Kidney epithelial cell (primary cell): ENCODE results near the gene PTP4A2. TPM values are rescaled to one million over a fixed set of nuclear protein-coding genes. Genes with fewer than 3 reads are reported as not detected.

Source experiments
- DNase-seq: peaks from one replicate; pipeline ENCODE4 v3.0.0-alpha.2; 2010; ENCODE audit warnings: low read depth
- H3K27me3 ChIP-seq: 2 replicates; pipeline ENCODE4 v1.6.0; 2011; ENCODE audit warnings: low read length; ENCODE audit not compliant: control insufficient read depth, insufficient read depth
- H3K36me3 ChIP-seq: 2 replicates; pipeline ENCODE4 v1.5.1; 2011; ENCODE audit warnings: low read length; ENCODE audit not compliant: control insufficient read depth, insufficient read depth
- H3K4me3 ChIP-seq: 2 replicates; pipeline ENCODE4 v1.5.1; 2011; ENCODE audit warnings: low read depth, mild to moderate bottlenecking, control low read depth, low read length
- total RNA-seq: library from RNA; depleted of rRNA; stranded (reverse); fragments of >200 nt; gene quantifications from 2 replicates; pipeline ENCODE4 v1.2.3, GENCODE V29; 2015
- TF ChIP-seq, protein P1 (sequence below): IDR thresholded peaks from 2 replicates; pipeline ENCODE4 v1.5.1; 2011; ENCODE audit warnings: mild to moderate bottlenecking, moderate library complexity, low read length, control low read depth, inconsistent platforms; ENCODE audit not compliant: insufficient read depth, poor library complexity, severe bottlenecking

Gene PTP4A2
- total RNA-seq, 1 donor from 2014 or later: 346 TPM

DNA sequence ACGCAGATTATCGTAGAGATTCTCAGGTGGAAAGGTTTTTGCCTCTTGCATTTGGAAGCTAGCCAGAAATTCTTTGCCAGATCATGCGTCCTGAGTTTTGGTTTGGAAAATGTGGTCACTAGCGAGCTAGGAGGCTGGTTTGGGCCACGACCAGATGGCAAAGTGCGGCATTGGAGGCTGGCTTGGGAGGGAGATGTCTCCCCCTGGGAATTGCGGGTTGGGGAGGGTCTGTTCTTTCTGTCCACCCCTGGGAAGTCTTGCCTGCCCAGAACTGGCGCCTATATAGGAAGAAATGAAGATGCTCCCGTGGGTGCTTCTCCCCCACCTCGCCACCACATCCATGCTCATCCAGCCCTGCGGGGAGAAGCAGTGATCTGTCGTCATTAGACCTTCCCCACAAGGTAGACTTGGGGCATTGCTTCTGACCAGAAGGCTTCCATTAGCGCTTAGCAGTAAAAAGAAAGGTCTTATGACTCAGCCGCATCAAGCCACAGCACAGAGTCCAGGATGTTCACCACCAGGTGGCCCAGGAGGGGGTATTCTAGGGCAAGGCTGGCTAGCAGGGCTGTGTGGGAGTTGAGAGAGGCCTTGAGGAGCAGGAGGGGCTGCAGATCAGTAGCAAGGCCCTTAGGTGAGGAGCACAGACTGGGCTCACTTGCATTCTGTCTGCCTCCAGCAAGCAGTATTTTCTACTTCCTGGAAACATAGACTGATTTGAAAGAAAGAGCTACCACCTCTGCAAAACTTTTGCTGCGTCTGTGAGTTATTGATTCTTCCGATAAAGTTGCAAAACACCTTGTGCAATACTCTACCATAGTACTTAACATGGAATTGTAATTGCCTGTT, 1.5 kb upstream of the PTP4A2 start:
- peak; percentile 82 for DNase-seq
- H3K36me3 ChIP-seq: no peaks in the 10 kb centered on the region
- H3K4me3 ChIP-seq: no peak overlapping the region
- no peaks in the 10 kb centered on the region for H3K27me3 ChIP-seq
- TF ChIP-seq, protein P1, sequence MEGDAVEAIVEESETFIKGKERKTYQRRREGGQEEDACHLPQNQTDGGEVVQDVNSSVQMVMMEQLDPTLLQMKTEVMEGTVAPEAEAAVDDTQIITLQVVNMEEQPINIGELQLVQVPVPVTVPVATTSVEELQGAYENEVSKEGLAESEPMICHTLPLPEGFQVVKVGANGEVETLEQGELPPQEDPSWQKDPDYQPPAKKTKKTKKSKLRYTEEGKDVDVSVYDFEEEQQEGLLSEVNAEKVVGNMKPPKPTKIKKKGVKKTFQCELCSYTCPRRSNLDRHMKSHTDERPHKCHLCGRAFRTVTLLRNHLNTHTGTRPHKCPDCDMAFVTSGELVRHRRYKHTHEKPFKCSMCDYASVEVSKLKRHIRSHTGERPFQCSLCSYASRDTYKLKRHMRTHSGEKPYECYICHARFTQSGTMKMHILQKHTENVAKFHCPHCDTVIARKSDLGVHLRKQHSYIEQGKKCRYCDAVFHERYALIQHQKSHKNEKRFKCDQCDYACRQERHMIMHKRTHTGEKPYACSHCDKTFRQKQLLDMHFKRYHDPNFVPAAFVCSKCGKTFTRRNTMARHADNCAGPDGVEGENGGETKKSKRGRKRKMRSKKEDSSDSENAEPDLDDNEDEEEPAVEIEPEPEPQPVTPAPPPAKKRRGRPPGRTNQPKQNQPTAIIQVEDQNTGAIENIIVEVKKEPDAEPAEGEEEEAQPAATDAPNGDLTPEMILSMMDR: peak; percentile 79

DNA sequence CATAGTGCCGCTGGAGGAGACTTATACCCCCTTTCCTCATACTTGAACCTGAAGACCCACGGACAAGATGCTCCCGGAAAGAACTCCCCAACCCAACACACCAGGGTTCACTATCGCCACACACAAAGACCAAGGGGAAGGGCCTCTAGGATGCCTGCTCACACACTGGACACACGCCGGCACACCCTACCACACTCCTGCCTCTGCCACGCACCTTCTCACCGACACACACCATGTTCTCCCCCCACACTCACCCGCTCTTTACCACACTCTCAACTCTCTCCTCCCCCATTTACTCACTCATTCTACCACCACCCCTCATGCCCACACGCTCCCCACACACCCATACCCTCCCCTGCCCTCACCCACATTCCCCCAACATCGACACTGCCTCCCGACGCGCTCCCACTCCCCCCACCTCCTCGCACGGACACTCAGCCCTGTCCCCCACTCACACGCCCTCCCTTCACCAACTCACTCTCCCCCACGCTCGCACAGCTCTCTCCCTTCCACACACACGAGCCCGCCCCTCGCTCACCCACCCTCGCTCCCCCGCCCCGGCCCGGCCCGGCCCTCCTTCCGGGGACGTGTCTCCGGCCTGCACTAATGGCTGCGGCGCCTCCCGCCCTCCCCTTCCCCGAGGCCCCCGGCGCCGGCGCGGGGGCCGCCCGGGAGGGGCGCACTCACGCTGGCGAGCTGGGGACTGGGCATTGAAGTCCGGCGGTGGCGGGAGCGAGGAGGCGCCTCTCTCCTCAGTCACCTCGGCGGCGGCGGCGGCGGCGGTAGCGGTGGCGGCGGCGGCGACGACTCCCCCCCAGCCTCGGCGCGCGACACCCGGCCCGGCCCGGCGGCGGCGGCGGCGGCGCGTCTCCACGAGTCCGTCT, 626 bp downstream of the PTP4A2 start:
- Histone ChIP-seq H3K36me3 (no peaks in the 10 kb centered on the region), H3K4me3 (peak overlapping the region; percentile 62), H3K27me3 (no peaks in the 10 kb centered on the region)
- TF ChIP-seq, protein P1: no peak
- no peak for DNase-seq

DNA sequence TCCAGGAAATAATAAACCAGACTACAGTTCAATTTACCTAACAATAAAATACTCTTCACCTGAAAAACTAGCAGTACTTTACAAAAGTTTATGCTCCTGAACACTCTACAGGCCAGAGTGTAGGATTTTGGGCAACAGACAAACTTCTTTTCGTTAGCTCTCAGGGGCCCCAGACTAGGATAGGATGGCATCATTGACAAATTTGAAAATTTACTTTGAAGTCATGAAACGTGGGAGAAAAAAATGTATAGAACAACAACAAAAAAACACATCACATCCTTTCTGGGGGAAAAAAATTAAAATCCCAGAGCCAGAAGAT, 1.2 kb downstream of the PTP4A2 start:
- no peak for DNase-seq
- H3K36me3 ChIP-seq: no peaks in the 10 kb centered on the region
- H3K4me3 ChIP-seq: peak overlapping the region; percentile 62
- TF ChIP-seq, protein P1: no peak
- no peaks in the 10 kb centered on the region for H3K27me3 ChIP-seq

DNA sequence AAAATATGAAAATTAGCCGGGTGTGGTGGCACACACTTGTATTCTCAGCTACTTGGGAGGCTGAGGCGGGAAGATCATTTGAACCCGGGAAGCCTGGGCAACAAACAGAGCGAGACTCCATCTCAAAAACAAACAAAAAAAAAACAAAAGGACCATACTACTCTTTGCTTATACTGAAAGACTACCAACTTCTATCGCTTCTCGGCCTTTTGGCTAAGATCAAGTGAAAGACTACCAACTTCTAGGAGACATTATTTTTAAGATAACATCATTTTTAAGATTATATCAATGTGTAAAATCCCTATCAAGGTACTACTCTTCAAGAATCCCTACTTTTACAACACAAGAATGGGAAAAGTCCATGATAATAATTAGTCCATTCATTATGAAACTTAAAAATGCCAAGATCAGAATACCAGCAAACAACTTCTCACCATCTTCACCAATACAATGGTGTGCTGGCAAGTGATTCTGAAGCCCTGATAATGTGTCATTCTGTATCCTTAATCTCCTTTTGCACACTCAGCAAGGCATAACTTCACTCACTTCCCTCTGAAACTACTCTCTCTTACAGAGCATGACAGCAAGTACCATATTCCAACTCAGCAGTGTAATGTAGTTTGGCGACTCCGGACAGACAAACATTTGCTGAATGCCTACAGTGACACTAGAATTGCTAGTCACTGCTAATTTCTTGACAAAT, 1.7 kb downstream of the PTP4A2 start:
- TF ChIP-seq, protein P1: no peak
- no peaks in the 10 kb centered on the region for H3K27me3 ChIP-seq
- no peak for DNase-seq

DNA sequence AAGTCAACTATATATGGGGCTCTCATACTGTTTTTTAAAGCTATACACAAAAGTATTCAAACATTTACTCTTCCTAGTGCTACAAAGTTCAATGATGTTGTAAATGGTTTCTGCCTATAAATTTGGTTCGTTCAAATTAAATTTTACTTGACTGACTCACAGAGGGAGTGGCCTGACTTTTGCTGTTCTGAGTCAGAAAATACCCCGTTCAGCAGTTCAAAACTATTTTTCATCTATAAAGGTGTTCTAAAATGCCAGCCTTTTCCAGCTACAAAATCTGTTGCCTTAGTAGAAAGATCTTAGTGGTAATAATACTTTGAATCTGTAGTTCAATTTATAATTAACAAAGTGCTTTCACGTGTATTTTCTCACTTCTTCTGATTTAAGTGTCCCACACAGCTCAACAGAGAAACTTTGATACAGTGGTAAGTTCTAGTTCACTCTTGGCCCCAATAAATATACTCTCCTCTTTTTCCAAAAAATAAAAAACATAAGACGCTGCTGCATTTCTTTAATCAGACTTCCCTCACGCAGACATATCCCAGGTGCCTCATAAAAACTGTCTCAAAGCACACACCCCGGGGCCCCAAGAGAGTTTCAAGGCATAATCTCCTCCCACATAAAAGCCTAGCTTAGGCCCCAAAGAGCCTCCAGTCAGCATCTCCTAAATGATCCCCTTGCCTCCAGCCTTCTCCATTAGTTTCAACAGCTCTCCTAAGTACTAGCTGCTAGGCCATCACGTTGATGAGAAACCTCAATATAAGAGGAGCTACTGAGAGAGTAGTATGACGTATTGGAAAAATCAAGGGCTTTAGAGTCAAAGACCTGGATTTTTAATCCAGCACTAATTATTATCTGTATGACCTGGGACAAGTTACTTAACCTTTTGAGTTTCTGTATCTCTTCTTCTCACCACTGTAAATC, 3.2 kb downstream of the PTP4A2 start:
- Histone ChIP-seq H3K36me3 (no peaks in the 10 kb centered on the region), H3K27me3 (no peaks in the 10 kb centered on the region), H3K4me3 (no peak overlapping the region)
- DNase-seq: no peak
- TF ChIP-seq, protein P1: no peak

More for the DNA sequence above, 1.7 kb downstream of the PTP4A2 start:
- H3K36me3 ChIP-seq: no peaks in the 10 kb centered on the region
- H3K4me3 ChIP-seq: peak overlapping the region; percentile 62
